Activated CD4-positive, alpha-beta T cell treated with anti-CD3 and anti-CD28 coated beads, Interleukin-2, amount 10 ng/mL, durations not matched to agents 7 days and 5 days (primary cell): ENCODE data around the gene ACSM2A. TPM values are rescaled to one million over a fixed set of nuclear protein-coding genes. Genes with fewer than 3 reads are reported as not detected.
"Not testable (repeated sequence)": the region's sequence is repeated elsewhere in the genome, so short reads cannot be mapped to it uniquely, and the experiment has no call there.

Source experiments
- CTCF ChIA-PET: fragments of 350-600 bp; sonication (Branson Sonifier 250); formaldehyde crosslinking; loops from one replicate; lab custom pipeline; 2021; ENCODE audit warnings: antibody characterized with exemption; lab: Charles Lee
- POLR2A ChIA-PET: fragments of 350-600 bp; sonication (Branson Sonifier 250); formaldehyde crosslinking; loops from one replicate; lab custom pipeline; 2021; ENCODE audit warnings: antibody characterized with exemption; lab: Charles Lee
- DNase-seq: peaks from one replicate; pipeline ENCODE4 v3.0.0-alpha.2; 2020
- H3K27ac Mint-ChIP-seq: one replicate; pipeline ENCODE4 v1.8.0; 2021; ENCODE audit warnings: mild to moderate bottlenecking, moderate library complexity, mixed read lengths
- H3K27me3 Mint-ChIP-seq: one replicate; pipeline ENCODE4 v1.8.0; 2021; ENCODE audit warnings: mixed read lengths
- H3K36me3 Mint-ChIP-seq: one replicate; pipeline ENCODE4 v1.8.0; 2021; ENCODE audit warnings: low read depth, mixed read lengths
- H3K4me1 Mint-ChIP-seq: one replicate; pipeline ENCODE4 v1.8.0; 2021; ENCODE audit warnings: mixed read lengths
- H3K4me3 Mint-ChIP-seq: one replicate; pipeline ENCODE4 v1.8.0; 2021; ENCODE audit warnings: mild to moderate bottlenecking, moderate library complexity, mixed read lengths
- H3K9me3 Mint-ChIP-seq: one replicate; pipeline ENCODE4 v1.8.0; 2021; ENCODE audit warnings: mixed read lengths
- total RNA-seq, 2 experiments: library from RNA; stranded (reverse); gene quantifications; one replicate each; pipeline ENCODE4 v1.2.3, GENCODE V29; 2021

ACSM2A gene
- total RNA-seq, 2 experiments from 2014 or later: not detected

GRCh38 chr16:20470732-20471131, 19.4 kb downstream of the ACSM2A start:
- DNase-seq, H3K36me3 Mint-ChIP-seq, H3K27me3 Mint-ChIP-seq, H3K4me3 Mint-ChIP-seq, POLR2A ChIA-PET, H3K9me3 Mint-ChIP-seq, H3K4me1 Mint-ChIP-seq, H3K27ac Mint-ChIP-seq, CTCF ChIA-PET: not testable (repeated sequence)

GRCh38 chr16:20477188-20477744, 25.9 kb downstream of the ACSM2A start:
- H3K36me3 Mint-ChIP-seq, H3K27ac Mint-ChIP-seq, POLR2A ChIA-PET, H3K4me3 Mint-ChIP-seq, H3K9me3 Mint-ChIP-seq, DNase-seq, H3K27me3 Mint-ChIP-seq, CTCF ChIA-PET, H3K4me1 Mint-ChIP-seq: not testable (repeated sequence)

- POLR2A ChIA-PET, H3K27ac Mint-ChIP-seq, H3K27me3 Mint-ChIP-seq: not testable (repeated sequence)
These were observed 32.7 kb downstream of the ACSM2A start for GRCh38 chr16:20483989-20484388.

GRCh38 chr16:20484726-20485125, 33.4 kb downstream of the ACSM2A start:
- ChIA-PET CTCF (no interaction called here), POLR2A (no interaction called here)
- no peaks in the 10 kb centered on the region for H3K4me1 Mint-ChIP-seq
- DNase-seq: no peak
- H3K4me3 Mint-ChIP-seq: no peak overlapping the region
- H3K36me3 Mint-ChIP-seq: no peaks in the 10 kb centered on the region
- no peaks in the 10 kb centered on the region for H3K9me3 Mint-ChIP-seq
- peaks cover 3% of the 10 kb centered on the region for H3K27me3 Mint-ChIP-seq
- H3K27ac Mint-ChIP-seq: no peak overlapping the region

More at GRCh38 chr16:20483989-20484388, 32.7 kb downstream of the ACSM2A start:
- H3K4me3 Mint-ChIP-seq, DNase-seq, H3K4me1 Mint-ChIP-seq, H3K9me3 Mint-ChIP-seq, H3K36me3 Mint-ChIP-seq: not testable (repeated sequence)
- CTCF ChIA-PET: interaction anchor here (0.6 kb wide), 1 partner anchor 598 kb away, joined by 3 read pairs; no protein-coding TSS in a partner anchor

GRCh38 chr16:20485408-20485807, 34.1 kb downstream of the ACSM2A start:
- Mint-ChIP-seq H3K9me3 (no peaks in the 10 kb centered on the region), H3K4me3 (no peak overlapping the region), H3K36me3 (no peaks in the 10 kb centered on the region), H3K4me1 (no peaks in the 10 kb centered on the region), H3K27me3 (peaks cover 3% of the 10 kb centered on the region), H3K27ac (no peak overlapping the region)
- DNase-seq: no peak
- ChIA-PET CTCF (no interaction called here), POLR2A (no interaction called here)

- H3K9me3 Mint-ChIP-seq, H3K27ac Mint-ChIP-seq, DNase-seq, H3K27me3 Mint-ChIP-seq, H3K36me3 Mint-ChIP-seq, H3K4me1 Mint-ChIP-seq, CTCF ChIA-PET, POLR2A ChIA-PET, H3K4me3 Mint-ChIP-seq: not testable (repeated sequence)
These were observed 39.7 kb downstream of the ACSM2A start for GRCh38 chr16:20490994-20491393.

GRCh38 chr16:20491448-20491847, 40.1 kb downstream of the ACSM2A start:
- H3K4me1 Mint-ChIP-seq, H3K36me3 Mint-ChIP-seq, H3K9me3 Mint-ChIP-seq, POLR2A ChIA-PET, DNase-seq, H3K27me3 Mint-ChIP-seq, H3K27ac Mint-ChIP-seq, H3K4me3 Mint-ChIP-seq, CTCF ChIA-PET: not testable (repeated sequence)

- Mint-ChIP-seq H3K4me1 (no peaks in the 10 kb centered on the region), H3K27ac (no peak overlapping the region), H3K27me3 (no peaks in the 10 kb centered on the region), H3K36me3 (no peaks in the 10 kb centered on the region), H3K9me3 (peaks cover 19% of the 10 kb centered on the region), H3K4me3 (no peak overlapping the region)
- no peak for DNase-seq
- ChIA-PET CTCF (no interaction called here), POLR2A (no interaction called here)
These were observed 53.1 kb downstream of the ACSM2A start for GRCh38 chr16:20504418-20504817.

GRCh38 chr16:20507280-20507679, 56.0 kb downstream of the ACSM2A start:
- Mint-ChIP-seq H3K4me1 (no peaks in the 10 kb centered on the region), H3K4me3 (no peak overlapping the region), H3K9me3 (peaks cover 19% of the 10 kb centered on the region), H3K27ac (no peak overlapping the region), H3K36me3 (no peaks in the 10 kb centered on the region), H3K27me3 (no peaks in the 10 kb centered on the region)
- CTCF ChIA-PET: no interaction called here
- POLR2A ChIA-PET: no interaction called here
- no peak for DNase-seq

GRCh38 chr16:20510323-20510722, 59.0 kb downstream of the ACSM2A start:
- ChIA-PET CTCF (no interaction called here), POLR2A (no interaction called here)
- no peaks in the 10 kb centered on the region for H3K36me3 Mint-ChIP-seq
- peaks cover 3% of the 10 kb centered on the region for H3K27me3 Mint-ChIP-seq
- H3K4me3 Mint-ChIP-seq: no peak overlapping the region
- no peaks in the 10 kb centered on the region for H3K4me1 Mint-ChIP-seq
- peaks cover 19% of the 10 kb centered on the region for H3K9me3 Mint-ChIP-seq
- no peak overlapping the region for H3K27ac Mint-ChIP-seq
- DNase-seq: no peak

GRCh38 chr16:20515688-20516090, 64.4 kb downstream of the ACSM2A start:
- no peak for DNase-seq
- H3K27ac Mint-ChIP-seq: no peak overlapping the region
- CTCF ChIA-PET: no interaction called here
- no peaks in the 10 kb centered on the region for H3K4me1 Mint-ChIP-seq
- H3K9me3 Mint-ChIP-seq: no peaks in the 10 kb centered on the region
- peaks cover 3% of the 10 kb centered on the region for H3K27me3 Mint-ChIP-seq
- POLR2A ChIA-PET: no interaction called here
- H3K4me3 Mint-ChIP-seq: no peak overlapping the region
- H3K36me3 Mint-ChIP-seq: no peaks in the 10 kb centered on the region

- Mint-ChIP-seq H3K4me3 (no peak overlapping the region), H3K27me3 (peaks cover 3% of the 10 kb centered on the region), H3K36me3 (no peaks in the 10 kb centered on the region), H3K9me3 (no peaks in the 10 kb centered on the region), H3K27ac (no peak overlapping the region), H3K4me1 (no peaks in the 10 kb centered on the region)
- ChIA-PET CTCF (no interaction called here), POLR2A (no interaction called here)
- no peak for DNase-seq
These were observed 65.8 kb downstream of the ACSM2A start for GRCh38 chr16:20517149-20517548.

GRCh38 chr16:20519231-20519630, 67.9 kb downstream of the ACSM2A start:
- DNase-seq: no peak
- H3K9me3 Mint-ChIP-seq: no peaks in the 10 kb centered on the region
- POLR2A ChIA-PET: no interaction called here

GRCh38 chr16:20520103-20520502, 68.8 kb downstream of the ACSM2A start:
- H3K36me3 Mint-ChIP-seq: no peaks in the 10 kb centered on the region
- H3K27me3 Mint-ChIP-seq: peaks cover under 1% of the 10 kb centered on the region
- no peak overlapping the region for H3K27ac Mint-ChIP-seq
- H3K4me1 Mint-ChIP-seq: no peaks in the 10 kb centered on the region
- DNase-seq: no peak
- CTCF ChIA-PET: no interaction called here
- POLR2A ChIA-PET: no interaction called here
- no peak overlapping the region for H3K4me3 Mint-ChIP-seq
- no peaks in the 10 kb centered on the region for H3K9me3 Mint-ChIP-seq

More at GRCh38 chr16:20519231-20519630, 67.9 kb downstream of the ACSM2A start:
- Mint-ChIP-seq H3K4me1 (no peaks in the 10 kb centered on the region), H3K36me3 (no peaks in the 10 kb centered on the region), H3K27me3 (peaks cover 3% of the 10 kb centered on the region), H3K4me3 (no peak overlapping the region), H3K27ac (no peak overlapping the region)
- CTCF ChIA-PET: no interaction called here
